Stimulated activated CD8-positive, alpha-beta memory T cell treated with anti-CD3 and anti-CD28 coated beads, Interleukin-7, amount 100 ng/mL, for 4 hours (primary cell): ENCODE measurements around the gene NRTN.
A peak's percentile ranks its signal among the peaks of the same experiment; 100 is the strongest.
"Not testable (repeated sequence)": the region's sequence is repeated elsewhere in the genome, so short reads cannot be mapped to it uniquely, and the experiment has no call there.

Experiments used
- DNase-seq, 2 donors: peaks; one replicate each; pipeline ENCODE4 v3.0.0-alpha.2; 2020; ENCODE audit warnings: low read depth in 2 of 2

NRTN gene

GRCh38 chr19:5804516-5805461 is at the start of gene NRTN:
Gene NRTN (plus strand): TSS chr19:5805067. CDS start chr19:5824166, 19,099 bp downstream.
- DNase-seq, result peak; percentile 17 to 55

DNA sequence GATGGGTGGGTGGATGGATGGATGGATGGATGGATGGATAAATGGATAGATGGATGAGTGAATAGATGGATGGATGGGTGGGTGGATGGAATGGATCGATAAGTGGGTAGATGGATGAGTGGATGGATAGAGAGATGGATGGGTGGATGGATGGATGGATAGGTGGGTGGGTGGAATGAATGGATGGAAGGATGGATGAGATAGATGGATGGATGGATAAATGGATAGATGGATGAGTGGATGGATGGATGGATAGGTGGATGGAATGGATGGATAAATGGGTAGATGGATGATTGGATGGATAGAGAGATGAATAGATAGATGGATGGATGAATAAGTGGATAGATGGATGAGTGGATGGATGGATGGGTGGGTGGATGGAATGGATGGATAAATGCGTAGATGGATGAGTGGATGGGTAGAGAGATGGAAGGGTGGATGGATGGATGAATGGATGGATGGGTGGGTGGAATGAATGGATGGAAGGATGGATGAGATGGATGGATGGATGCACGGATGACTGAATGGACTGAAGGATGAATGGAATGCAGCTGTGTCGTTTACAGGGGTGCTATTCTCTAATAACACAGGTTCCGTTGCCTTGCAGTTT is 42.2 kb upstream of the NRTN start:
- no peak for DNase-seq

- DNase-seq, result no peak
Measured at GRCh38 chr19:5765220-5765619, 39.6 kb upstream of the NRTN start.

DNA sequence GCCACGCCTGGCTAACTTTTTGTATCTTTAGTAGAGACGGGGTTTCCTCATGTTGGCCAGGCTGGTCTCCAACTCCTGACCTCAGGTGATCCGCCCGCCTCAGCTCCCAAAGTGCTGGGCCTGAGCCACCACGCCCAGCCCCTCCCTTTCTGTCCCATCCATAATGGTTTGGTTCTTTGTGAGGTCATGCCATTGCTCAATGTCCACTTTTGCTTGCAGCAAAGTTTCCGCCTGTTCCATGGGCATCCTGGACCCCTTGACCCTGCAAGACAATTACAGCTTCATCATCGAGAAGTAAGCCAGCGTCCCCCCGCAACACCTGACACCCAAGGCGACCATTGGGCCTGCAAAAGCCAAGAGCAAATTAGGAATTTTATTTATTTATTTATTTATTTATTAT is 36.9 kb upstream of the NRTN start:
- DNase-seq, result no peak

DNA sequence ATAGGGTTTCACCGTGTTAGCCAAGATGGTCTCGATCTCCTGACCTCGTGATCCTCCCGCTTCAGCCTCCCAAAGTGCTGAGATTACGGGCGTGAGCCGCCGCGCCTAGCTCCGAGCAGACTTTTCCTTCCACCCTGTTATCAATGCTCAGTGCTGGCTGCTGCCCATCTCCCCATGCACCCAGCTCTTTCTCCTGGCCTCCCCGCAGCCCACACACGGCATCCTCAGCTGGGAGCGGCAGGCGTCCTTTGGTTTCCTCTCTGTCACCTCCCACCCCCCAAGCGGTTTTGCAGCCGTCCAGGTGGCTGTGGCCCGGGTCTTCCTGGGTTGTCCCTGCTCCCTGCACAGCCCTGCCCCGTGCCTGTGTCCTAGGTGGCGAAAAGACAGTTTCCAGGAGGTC is 32.5 kb upstream of the NRTN start:
- DNase-seq, result no peak

DNA sequence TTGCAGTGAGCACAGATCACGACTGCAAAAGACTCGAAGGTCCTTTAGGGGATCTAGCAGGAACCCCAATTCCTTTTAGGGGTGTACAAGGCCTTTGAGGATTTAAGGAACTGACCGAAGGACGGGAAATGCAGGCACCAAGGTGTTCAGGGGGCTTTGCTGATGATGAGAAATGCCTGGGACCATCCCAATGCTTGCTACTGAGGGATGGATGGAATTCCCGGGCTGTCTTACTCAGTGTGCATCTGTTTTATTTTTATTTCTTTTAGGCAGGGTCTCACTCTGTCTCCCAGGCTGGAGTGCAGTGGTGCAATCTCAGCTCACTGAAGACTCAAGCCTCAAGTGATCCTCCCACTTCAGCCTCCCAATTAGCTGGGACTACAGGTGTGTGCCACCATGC is 31.6 kb upstream of the NRTN start:
- DNase-seq, result no peak

DNA sequence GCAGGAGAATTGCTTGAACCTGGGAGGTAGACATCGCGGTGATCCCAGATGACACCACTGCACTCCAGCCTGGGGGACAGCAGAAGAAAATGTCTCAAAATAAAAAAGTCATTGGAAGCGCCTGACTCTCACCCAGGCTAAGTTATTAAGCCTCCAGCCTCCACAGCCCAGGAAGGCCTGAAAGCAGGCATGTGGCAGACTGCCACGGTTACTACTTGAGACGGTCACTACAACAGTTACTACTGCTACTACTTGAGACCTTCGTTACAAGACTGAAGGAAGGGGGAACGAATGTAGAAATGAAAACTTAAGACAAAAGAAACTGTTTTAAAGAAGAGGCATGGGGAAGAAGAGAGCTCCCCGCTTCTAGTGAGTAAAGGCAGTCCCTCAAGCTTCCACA is 29.9 kb upstream of the NRTN start:
- DNase-seq, result no peak

- DNase-seq, result no peak
Measured at GRCh38 chr19:5775668-5776309, 29.1 kb upstream of the NRTN start.

DNA sequence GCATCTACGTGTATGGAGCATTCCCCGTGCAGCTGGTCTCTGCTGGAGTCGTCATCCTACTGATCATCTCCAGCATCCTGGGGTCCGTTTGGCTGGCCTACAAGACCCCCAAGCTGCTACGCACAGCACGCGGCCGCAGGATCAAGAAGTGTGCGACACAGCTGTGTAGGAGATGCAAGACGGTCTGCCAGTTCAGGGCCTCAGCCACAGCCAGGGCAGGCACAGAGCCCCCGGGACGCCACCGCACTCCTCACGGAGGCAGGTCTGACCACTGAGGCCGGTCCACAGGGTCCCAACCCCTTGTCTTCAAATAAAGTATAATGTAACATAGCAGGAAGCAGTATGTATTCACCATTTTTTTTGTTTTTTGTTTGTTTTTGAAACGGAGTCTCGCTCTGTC is 26.5 kb upstream of the NRTN start:
- DNase-seq, result no peak

DNA sequence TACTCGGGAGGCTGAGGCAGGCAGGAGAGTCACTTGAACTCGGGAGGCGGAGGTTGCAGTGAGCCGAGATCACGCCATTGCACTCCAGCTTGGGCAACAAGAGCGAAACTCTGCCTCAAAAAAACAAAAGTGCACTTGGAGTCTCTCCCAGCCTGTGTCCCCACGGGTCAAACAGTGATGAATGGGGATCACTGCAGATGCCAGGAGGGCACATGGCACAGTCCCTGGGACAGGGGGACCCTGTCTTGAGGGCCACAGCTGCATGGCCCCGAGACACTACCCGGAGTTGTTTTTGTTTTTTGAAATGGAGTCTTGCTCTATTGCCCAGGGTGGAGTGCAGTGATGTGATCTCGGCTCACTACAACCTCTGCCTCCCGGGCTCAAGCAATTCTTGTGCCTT is 24.0 kb upstream of the NRTN start:
- not testable (repeated sequence) for DNase-seq

DNA sequence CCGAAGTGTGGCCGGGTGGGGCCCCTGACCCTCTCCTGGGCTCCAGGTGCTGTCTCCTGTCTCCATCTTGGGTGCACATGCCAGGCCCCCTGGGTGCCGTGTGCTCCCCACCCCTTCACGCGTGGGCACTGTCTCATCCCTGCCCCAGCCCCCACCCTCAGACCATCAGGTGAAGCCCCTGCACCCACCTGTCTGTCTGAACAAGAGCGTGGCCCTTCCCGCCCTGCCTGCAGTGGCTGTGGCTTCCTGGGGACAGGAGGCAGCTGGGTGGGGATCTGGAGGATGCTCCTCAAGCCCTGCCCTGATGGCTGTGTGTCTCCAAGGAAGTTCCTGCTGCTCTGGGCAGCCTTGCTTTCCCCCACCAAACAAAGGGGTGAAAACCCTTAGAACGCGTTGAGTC is 22.5 kb upstream of the NRTN start:
- DNase-seq, result no peak

DNA sequence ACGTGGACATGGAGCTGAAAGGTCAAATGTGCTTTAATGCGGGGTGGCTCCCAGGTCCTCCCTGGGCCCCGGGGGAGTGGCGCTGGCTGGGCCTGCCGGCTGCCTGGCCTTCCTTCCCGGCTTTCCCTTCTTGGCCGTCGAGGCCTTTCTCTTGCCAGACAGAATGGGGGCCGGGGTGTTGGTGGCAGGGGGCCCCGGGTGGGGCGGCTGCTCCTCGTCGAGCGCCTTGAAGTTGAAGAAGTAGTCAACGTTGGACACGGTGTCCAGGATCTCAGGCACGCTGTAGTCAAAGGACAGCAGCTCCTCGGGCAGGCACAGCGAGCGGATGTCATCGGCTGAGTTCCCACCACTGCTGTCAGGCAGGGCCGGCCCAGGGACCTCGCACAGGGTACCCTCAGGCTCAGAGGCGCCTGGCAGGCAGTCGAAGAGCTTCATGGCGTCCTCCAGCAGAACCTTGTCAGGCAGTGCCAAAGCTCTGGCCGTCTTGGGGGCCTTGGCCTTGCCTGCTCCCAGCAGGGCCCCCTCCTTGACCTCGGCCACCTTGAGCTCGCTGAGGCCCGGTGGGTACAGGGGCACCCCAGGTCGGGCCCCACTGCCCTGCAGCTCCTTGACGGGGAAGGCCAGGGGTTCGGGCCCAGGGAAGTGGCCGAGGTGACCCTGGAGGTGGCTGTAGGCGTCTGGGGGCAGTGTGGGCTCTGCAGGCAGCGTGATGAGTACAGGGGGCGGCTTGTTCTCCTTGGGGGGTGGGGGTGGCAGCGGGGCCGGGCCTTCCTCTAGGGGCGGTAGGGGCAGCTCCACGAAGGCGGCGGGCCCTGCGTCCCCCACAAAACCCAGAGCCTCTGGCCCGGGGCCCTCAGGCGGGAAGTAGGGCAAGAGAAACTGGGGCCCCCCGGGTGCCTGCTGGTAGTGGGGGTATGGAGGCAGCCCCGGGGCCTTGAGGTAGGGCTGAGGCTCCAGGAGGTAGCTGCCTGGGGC is 21.6 kb upstream of the NRTN start:
- no peak for DNase-seq

GRCh38 chr19:5784581-5785147 is 20.2 kb upstream of the NRTN start, which contains the start of gene PRR22:
Gene PRR22 (minus strand): TSS chr19:5784746. CDS start chr19:5784660, 86 bp downstream.
- DNase-seq, result no peak

DNA sequence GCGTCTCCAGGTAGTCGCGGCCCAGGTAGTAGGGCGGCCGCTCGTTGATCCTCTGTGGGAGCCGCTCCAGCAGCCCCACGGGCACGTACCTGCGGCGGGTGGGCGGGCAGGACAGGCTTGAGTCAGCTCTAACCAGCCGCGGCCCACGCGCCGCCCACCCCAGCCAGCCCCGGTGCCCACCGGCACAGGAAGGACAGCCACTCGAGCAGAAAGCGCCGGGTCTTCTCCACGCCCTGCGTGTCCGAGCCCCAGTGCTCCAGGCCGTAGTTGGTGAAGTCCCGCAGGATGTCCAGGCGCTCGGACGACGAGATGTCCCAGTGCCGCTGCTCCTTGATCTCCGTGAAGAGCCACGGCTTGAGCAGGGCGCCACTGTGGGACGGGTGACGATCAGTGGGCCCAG is 19.4 kb upstream of the NRTN start:
- no peak for DNase-seq

DNA sequence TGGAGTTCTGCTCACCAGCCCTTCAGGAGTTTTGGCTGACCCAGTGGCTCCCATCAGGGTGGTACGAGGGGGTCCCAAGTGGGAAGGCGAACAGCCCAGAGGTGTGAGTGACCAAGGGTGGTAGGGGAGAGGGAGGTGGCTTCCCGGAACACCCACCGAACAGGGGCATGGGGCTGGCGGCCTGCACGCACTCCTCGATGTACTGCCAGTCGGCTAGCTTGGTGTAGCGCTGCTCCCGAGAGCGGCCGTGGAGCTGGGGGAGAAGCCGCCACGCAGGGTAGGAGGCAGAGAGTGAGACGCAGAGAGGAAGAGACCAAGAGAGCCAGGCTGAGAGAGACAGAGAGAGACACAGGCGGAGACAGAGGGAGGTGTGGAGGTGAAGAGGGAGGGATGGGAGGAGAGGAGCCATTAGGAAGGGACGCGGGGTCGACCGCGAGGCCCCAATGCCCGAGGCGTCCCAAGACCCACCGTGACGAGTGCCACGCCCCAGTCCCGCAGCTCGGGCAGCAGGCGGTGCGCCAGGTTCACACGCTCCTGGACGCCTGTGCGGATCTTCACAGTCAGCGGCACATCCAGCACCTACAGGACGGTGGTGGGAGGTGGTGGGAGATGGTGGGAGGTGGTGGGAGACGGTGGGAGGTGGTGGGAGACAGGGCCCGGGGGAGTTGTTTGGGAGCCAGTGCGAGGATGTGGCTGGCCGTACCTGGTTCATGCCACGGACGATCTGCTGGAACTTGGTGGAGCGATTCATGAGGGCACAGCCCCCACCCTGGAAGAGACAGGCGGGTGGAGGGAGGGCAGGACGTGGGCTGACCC is 18.1 kb upstream of the NRTN start:
- DNase-seq, result no peak

- DNase-seq, result no peak
Measured at GRCh38 chr19:5787409-5788182, 17.3 kb upstream of the NRTN start.

DNA sequence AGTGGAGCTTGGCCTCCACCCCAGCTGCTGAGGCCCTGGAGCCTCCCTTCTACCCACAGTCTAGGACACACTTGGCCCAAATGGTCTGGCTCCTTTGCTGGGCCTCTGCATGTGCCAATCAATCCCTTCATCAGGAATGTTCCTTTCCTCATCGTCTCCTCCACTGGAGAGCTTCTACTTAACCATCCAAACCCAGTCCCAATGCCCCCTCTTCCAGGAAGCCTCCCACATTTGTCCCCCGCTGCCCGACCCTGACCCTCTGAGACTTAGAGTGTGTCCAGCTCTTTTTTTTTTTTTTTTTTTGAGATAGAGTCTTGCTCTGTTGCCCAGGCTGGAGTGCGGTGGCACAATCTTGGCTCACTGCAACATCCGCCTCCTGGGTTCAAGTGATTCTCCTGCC is 16.4 kb upstream of the NRTN start:
- DNase-seq, result no peak

GRCh38 chr19:5789351-5789761 is 15.5 kb upstream of the NRTN start:
- no peak for DNase-seq

GRCh38 chr19:5789886-5790558 is 14.8 kb upstream of the NRTN start:
- DNase-seq, result no peak
